NCI-H226 (cell line): ENCODE data around the gene PAOX.

Source experiments
- DNase-seq: peaks from one replicate; pipeline ENCODE4 v3.0.0-alpha.2; 2015

The PAOX gene

DNA sequence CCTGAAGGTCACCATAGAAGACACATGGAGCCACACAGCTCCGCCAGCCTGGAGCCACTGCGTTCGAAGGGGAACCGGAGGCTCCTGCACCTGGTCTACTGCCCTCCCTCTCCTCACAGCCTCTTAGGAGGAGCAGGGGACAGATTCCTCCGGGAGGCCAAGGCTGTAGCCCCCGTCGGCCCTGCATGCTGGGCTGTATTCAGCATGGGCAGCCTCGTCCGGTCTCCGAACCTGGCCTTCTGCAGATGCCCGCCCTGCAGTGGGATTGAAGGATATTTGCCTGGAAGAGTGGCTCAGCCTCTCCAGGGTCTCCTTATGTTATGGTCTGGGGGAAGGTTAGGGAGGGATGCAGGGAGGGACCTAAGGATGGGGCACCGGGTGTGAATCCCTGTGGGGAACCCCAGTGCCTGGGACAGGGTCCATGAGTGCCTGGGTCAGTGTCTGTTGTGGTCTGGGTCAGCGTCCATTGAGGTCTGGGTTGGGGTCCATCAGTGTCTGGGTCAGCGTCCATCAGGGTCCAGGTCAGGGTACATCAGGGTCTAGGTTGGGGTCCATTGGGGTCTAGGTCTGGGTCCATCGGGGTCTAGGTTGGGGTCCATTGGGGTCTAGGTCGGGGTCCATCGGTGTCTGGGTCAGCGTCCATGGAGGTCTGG is 61.7 kb downstream of the PAOX start:
- DNase-seq, result no peak
